Right lobe of liver (tissue), 4 donors: ENCODE data around the gene NDST4.

Experiments
- POLR2A ChIP-seq: fragments of 450-650 bp; IDR thresholded peaks from one replicate; pipeline ENCODE4 v1.6.1; 2017; ENCODE audit warnings: antibody characterized with exemption, mild to moderate bottlenecking
- TF ChIP-seq, protein P1 (sequence below), 4 donors: fragments of 200-600 bp in 3 of 4; fragments of 450-650 bp in 1 of 4; IDR thresholded peaks; one replicate each; pipeline versions ENCODE4 v1.5.1 to v1.8.0; 2016 to 2022; ENCODE audit warnings: antibody characterized with exemption in 4 of 4, mild to moderate bottlenecking in 2 of 4
- donor health status: DM: no; HTN: no; CAD: no.
- donor health status: DM: no; HTN: no; CAD: no.
- donor health status: DM: no; HTN: yes; CAD: no.

DNA sequence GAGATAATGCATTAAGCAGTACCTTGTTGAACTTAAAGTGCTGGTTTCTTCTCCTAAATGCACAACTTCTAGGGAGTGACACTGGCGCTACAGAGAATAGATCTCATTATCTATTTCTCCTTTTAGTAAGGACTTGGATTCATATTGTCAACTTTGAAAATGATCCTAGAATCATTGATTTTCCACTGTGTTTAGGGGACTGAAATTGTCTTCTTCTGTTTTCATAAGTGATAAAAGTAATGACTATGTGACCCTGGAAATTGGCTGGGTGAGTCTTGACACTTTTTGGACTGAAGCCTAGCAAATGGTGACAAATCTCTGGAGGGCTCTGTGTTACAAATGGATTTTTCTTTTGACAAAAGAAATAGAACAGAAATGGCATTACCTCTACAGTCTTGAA lies 167.8 kb downstream of the NDST4 start:
- TF ChIP-seq, protein P1, sequence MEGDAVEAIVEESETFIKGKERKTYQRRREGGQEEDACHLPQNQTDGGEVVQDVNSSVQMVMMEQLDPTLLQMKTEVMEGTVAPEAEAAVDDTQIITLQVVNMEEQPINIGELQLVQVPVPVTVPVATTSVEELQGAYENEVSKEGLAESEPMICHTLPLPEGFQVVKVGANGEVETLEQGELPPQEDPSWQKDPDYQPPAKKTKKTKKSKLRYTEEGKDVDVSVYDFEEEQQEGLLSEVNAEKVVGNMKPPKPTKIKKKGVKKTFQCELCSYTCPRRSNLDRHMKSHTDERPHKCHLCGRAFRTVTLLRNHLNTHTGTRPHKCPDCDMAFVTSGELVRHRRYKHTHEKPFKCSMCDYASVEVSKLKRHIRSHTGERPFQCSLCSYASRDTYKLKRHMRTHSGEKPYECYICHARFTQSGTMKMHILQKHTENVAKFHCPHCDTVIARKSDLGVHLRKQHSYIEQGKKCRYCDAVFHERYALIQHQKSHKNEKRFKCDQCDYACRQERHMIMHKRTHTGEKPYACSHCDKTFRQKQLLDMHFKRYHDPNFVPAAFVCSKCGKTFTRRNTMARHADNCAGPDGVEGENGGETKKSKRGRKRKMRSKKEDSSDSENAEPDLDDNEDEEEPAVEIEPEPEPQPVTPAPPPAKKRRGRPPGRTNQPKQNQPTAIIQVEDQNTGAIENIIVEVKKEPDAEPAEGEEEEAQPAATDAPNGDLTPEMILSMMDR (IDR thresholded peaks at IDR 0.05), result no peak
- TF ChIP-seq POLR2A, result no peak
